ENCODE results near the gene HRH3. TPM values are rescaled to one million over a fixed set of nuclear protein-coding genes. Genes with fewer than 3 reads are reported as not detected.
A peak's percentile ranks its signal among the peaks of the same experiment; 100 is the strongest.

Gene HRH3
- total RNA-seq, 4 donors from 2014 or later, result not detected

DNA sequence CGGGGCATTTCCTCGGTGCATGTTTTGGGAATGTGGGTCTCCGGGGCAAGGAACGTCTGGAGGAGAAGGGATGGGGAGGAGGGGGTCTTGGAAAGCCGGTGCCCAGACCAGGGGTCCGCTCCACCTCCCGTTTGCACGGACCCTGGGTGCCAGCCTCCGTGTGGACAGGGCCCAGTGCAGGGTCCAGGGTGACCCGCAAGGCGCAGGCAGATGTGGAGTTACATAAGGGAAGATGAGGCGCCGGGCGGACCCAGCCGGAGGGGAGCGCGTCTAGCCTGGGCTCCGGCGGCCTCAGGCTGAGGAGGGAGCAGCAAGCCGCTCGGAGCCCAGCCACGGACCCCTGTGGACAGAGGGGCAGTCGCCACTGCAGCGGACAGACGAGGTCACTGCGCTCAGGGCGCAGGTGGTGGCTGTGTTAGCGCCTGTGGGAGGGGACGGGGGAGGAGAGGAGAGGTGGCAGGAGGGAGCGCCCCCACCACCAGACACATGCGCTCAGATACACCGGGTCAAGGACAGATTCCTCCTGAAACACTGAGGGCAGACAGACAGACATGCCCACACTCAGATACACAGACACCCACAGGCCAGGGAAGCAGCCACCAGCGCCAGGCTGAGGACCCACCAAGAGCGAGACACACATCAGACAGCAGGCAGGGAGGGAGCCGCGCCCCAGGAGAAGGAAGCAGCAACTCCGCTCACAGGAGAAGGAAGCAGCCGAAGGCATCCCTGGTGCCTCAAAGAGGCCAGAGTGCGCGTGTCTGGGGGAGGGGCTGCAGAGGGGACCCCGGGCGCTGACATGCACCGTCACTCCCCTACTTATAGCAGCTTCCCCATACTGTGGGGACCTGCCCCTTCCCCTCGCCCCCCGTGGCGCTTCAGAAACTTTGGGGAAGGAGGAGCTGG lies 839 bp upstream of the HRH3 start:
- H3K9me3 ChIP-seq, result no peaks in the 10 kb centered on the region
- peaks cover 5 to 99% (median 58%) of the 10 kb centered on the region in 4 donors for H3K27me3 ChIP-seq
- WGBS, result 5% methylated on average over 37 of the region's 46 CpGs
- intact Hi-C loops (cut with DNase I), result no loop called here
- H3K4me3 ChIP-seq, result peak overlapping the region; percentile 25 to 59 (median 45)
- DNase-seq (ENCODE audit: extremely low spot score), result no peak
- no peaks in the 10 kb centered on the region for H3K36me3 ChIP-seq
- peaks cover 15 to 28% (median 21%) of the 10 kb centered on the region in 4 donors for H3K4me1 ChIP-seq
- no peak for TF ChIP-seq EP300 (IDR thresholded peaks at IDR 0.05)
- TF ChIP-seq POLR2A (IDR thresholded peaks at IDR 0.05; ENCODE audit: low read depth), result no peak
- no peak for TF ChIP-seq POLR2AphosphoS5 (IDR thresholded peaks at IDR 0.05)
- TF ChIP-seq, protein P1, sequence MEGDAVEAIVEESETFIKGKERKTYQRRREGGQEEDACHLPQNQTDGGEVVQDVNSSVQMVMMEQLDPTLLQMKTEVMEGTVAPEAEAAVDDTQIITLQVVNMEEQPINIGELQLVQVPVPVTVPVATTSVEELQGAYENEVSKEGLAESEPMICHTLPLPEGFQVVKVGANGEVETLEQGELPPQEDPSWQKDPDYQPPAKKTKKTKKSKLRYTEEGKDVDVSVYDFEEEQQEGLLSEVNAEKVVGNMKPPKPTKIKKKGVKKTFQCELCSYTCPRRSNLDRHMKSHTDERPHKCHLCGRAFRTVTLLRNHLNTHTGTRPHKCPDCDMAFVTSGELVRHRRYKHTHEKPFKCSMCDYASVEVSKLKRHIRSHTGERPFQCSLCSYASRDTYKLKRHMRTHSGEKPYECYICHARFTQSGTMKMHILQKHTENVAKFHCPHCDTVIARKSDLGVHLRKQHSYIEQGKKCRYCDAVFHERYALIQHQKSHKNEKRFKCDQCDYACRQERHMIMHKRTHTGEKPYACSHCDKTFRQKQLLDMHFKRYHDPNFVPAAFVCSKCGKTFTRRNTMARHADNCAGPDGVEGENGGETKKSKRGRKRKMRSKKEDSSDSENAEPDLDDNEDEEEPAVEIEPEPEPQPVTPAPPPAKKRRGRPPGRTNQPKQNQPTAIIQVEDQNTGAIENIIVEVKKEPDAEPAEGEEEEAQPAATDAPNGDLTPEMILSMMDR (IDR thresholded peaks at IDR 0.05), result no peak
- H3K27ac ChIP-seq (replicated peaks in 1 of 4), result no peak overlapping the region

DNA sequence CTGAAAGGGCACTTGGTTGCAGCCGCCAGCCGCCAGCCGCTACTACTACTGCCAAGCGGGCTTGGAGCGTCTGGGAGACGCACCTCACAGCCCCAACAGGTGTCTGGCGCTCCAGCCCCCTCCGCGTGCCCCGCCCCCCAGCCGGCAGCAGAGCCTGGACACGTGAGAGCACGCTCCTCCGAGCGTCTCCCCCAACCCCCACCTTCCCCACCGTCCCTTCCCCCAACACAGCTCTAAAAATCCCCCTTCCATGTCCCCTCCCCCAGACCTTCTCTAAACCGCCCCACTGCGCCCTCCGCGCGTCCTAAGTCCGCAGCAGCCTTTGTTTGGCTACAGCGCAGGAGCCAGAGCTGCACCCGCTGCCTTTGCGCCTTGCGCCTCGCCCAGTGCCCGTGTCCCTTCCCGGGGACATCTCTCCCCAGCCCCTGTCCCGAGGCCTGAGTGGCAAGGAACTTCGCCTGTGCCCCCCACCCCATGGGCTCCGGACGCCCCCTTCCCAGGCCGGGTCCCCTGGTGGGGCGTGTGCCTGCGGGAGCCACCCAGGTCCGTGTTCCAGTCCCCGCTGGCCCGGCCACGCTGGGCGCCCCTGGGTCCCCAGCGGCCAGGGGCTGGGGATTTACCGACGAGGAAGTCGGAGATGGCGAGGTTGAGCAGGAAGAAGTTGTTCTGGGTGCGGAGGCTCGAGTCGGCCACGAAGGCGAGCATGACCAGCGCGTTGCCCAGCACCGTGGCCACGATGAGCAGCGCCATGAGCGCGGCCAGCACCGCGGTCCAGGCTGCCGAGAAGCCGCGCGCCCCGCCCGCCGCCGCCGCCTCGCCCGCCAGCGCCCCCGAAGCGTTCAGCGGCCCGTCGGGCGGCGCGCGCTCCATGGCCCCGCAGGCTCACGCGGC lies 732 bp downstream of the HRH3 start:
- WGBS, result 2% methylated on average over 26 of the region's 84 CpGs
- no peak for DNase-seq (ENCODE audit: extremely low spot score)
- H3K27me3 ChIP-seq, result peaks cover 5 to 99% (median 58%) of the 10 kb centered on the region in 4 donors

DNA sequence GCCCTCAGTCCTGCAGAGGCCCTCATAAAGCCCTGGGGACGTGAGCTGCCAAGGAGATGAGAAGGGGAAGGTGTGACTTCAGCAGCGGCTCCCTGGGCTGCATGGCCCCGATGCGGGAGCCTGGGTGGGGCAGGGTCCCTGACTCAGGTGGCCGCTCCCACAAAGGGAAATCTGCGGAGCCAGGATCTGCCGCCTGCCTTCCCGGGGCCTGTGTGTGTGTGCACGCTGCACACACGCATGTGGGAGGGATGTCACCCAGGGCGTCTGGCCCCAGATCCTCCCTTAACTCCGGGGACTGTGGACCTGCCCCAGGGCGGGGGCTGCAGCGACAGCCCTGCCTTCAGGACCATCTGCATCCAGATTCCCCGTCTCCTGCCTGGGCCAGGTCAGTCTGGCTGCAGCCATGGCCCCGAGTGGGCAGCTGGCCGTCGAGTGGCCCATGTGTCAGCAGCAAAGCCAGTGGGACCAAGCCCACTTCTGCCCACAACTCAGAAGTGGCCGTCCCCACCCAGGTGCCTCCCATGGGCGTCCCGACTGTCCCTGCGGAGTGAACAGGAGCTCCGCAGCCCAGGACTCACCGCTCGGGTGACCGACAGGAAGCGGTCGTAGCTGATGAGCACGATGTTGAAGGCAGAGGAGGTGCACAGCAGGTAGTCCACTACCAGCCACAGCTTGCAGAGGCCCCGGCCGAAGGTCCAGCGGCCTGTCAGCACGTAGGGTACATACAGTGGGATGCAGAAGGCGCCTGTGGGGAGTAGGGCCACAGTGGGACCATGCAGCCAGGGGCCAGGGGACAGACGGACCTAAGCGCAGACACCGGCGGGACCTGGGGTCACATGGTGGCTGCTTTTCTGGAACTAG lies 1.9 kb downstream of the HRH3 start:
- no peak for DNase-seq (ENCODE audit: extremely low spot score)
- Histone ChIP-seq H3K9me3 (no peaks in the 10 kb centered on the region), H3K36me3 (no peaks in the 10 kb centered on the region), H3K27me3 (peaks cover 5 to 95% (median 54%) of the 10 kb centered on the region in 4 donors), H3K4me3 (no peak overlapping the region), H3K27ac (replicated peaks in 1 of 4) (no peak overlapping the region), H3K4me1 (peaks cover 15 to 28% (median 21%) of the 10 kb centered on the region in 4 donors)
- WGBS, result 69% methylated on average over 11 of the region's 38 CpGs
- TF ChIP-seq POLR2A (IDR thresholded peaks at IDR 0.05; ENCODE audit: low read depth) (no peak), EP300 (IDR thresholded peaks at IDR 0.05) (no peak), POLR2AphosphoS5 (IDR thresholded peaks at IDR 0.05) (no peak)
- TF ChIP-seq, protein P1 (IDR thresholded peaks at IDR 0.05), result no peak
- intact Hi-C loops (cut with DNase I), result no loop called here

More for the DNA sequence above, 732 bp downstream of the HRH3 start:
- no peaks in the 10 kb centered on the region for H3K36me3 ChIP-seq
- H3K4me3 ChIP-seq, result peak overlapping the region; percentile 44 to 59 (median 46)
- no peak overlapping the region for H3K27ac ChIP-seq (replicated peaks in 1 of 4)
- no peaks in the 10 kb centered on the region for H3K9me3 ChIP-seq
- no peak for TF ChIP-seq EP300 (IDR thresholded peaks at IDR 0.05)
- no peak for TF ChIP-seq POLR2AphosphoS5 (IDR thresholded peaks at IDR 0.05)
- TF ChIP-seq, protein P1 (IDR thresholded peaks at IDR 0.05), result no peak
- TF ChIP-seq POLR2A (IDR thresholded peaks at IDR 0.05; ENCODE audit: low read depth), result no peak
- intact Hi-C loops (cut with DNase I), result no loop called here
- H3K4me1 ChIP-seq, result peaks cover 15 to 28% (median 21%) of the 10 kb centered on the region in 4 donors
